ENCODE data around the gene CALN1. TPM values are rescaled to one million over a fixed set of nuclear protein-coding genes. Genes with fewer than 3 reads are reported as not detected.
A peak's percentile ranks its signal among the peaks of the same experiment; 100 is the strongest.
"Not testable (repeated sequence)": the region's sequence is repeated elsewhere in the genome, so short reads cannot be mapped to it uniquely, and the experiment has no call there.

CALN1 gene
- total RNA-seq (2021; ENCODE audit: unreplicated experiment) (0.05 TPM), Bru-seq, nascent RNA (percentile 9 among the genes with signal in this experiment), BruChase-seq, experiment 1, labeled RNA remaining after a 2-hour chase (percentile 12 among the genes with signal in this experiment), BruChase-seq, experiment 2, labeled RNA remaining after a 6-hour chase (percentile 10 among the genes with signal in this experiment)
- polyA plus RNA-seq (2012; ENCODE audit: insufficient read length) = not detected
- long read RNA-seq = 0 reads

DNA sequence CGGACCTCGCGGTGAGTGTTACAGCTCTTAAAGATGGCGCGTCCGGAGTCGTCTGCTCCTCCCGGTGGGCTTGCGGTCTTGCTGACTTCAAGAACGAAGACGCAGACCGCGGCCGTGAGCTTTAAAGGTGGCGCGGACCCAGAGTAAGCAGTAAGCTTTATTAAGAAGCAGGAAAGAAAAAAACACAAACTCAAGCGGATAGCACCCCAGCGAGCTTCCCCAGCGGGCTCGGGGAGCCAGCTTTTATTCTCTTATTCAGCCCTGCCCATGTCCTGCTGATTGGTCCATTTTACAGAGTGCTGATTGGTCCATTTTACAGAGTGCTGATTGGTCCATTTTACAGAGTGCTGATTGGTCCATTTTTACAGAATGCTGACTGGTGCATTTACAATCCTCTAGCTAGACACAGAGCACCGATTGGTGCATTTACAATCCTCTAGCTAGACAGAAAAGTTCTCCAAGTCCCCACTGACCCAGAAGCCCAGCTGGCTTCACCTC is at the start of gene CALN1:
CALN1 (minus strand) TSS at position 218 of the 498 bp plus-strand sequence.
- DNase-seq (ENCODE audit: low read depth, low spot score); H3K27me3 ChIP-seq (ENCODE audit: control insufficient read depth, insufficient read depth, low read length); POLR2A ChIA-PET; ATAC-seq; in situ Hi-C loops (cut with HindIII; ENCODE audit: low pct_unique_long_range_greater_than_20kb, low sequenced_read_pairs); H3K4me3 ChIP-seq (ENCODE audit: low read depth in 2 of 2, low read length in 2 of 2); BruUV-seq (replicated peaks); intact Hi-C loops (cut with micrococcal nuclease; ENCODE audit: unreplicated experiment); H3K27ac ChIP-seq (ENCODE audit: low read length); CTCF ChIA-PET; H3K9me3 ChIP-seq (ENCODE audit: control insufficient read depth, insufficient read depth, low read depth, low read length); H3K4me1 ChIP-seq (ENCODE audit: control insufficient read depth, insufficient read depth, low read length); H3K36me3 ChIP-seq (ENCODE audit: control insufficient read depth, insufficient read depth, low read length): not testable (repeated sequence)

DNA sequence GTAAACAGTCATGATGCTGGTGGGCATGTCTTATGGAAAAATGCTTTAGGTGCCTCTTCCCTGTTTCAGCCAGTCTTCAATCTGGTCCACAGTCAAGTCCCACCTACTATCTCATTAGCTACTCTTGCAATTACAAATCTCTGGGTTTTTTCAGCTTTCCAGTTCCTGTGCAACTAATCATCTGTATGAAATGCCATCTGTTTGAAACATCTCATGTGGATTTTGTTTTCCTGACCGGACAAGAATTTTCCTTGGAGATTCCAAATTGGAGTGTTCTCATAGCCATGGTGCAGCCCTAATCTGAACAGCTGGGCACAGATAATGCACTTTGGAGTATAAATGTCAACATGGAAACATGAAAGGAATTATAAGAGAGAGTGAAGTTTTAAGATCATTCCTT is 41.3 kb upstream of the CALN1 start:
- TF ChIP-seq, protein P1, sequence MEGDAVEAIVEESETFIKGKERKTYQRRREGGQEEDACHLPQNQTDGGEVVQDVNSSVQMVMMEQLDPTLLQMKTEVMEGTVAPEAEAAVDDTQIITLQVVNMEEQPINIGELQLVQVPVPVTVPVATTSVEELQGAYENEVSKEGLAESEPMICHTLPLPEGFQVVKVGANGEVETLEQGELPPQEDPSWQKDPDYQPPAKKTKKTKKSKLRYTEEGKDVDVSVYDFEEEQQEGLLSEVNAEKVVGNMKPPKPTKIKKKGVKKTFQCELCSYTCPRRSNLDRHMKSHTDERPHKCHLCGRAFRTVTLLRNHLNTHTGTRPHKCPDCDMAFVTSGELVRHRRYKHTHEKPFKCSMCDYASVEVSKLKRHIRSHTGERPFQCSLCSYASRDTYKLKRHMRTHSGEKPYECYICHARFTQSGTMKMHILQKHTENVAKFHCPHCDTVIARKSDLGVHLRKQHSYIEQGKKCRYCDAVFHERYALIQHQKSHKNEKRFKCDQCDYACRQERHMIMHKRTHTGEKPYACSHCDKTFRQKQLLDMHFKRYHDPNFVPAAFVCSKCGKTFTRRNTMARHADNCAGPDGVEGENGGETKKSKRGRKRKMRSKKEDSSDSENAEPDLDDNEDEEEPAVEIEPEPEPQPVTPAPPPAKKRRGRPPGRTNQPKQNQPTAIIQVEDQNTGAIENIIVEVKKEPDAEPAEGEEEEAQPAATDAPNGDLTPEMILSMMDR (IDR thresholded peaks at IDR 0.05) = no peak
- TF ChIP-seq TCF7L2 (IDR thresholded peaks at IDR 0.05; ENCODE audit: low read depth, low read length) = no peak
- no peak for TF ChIP-seq SIN3A (IDR thresholded peaks at IDR 0.05; ENCODE audit: borderline replicate concordance, insufficient read depth, low read depth, low read length)
- TF ChIP-seq, protein P2, sequence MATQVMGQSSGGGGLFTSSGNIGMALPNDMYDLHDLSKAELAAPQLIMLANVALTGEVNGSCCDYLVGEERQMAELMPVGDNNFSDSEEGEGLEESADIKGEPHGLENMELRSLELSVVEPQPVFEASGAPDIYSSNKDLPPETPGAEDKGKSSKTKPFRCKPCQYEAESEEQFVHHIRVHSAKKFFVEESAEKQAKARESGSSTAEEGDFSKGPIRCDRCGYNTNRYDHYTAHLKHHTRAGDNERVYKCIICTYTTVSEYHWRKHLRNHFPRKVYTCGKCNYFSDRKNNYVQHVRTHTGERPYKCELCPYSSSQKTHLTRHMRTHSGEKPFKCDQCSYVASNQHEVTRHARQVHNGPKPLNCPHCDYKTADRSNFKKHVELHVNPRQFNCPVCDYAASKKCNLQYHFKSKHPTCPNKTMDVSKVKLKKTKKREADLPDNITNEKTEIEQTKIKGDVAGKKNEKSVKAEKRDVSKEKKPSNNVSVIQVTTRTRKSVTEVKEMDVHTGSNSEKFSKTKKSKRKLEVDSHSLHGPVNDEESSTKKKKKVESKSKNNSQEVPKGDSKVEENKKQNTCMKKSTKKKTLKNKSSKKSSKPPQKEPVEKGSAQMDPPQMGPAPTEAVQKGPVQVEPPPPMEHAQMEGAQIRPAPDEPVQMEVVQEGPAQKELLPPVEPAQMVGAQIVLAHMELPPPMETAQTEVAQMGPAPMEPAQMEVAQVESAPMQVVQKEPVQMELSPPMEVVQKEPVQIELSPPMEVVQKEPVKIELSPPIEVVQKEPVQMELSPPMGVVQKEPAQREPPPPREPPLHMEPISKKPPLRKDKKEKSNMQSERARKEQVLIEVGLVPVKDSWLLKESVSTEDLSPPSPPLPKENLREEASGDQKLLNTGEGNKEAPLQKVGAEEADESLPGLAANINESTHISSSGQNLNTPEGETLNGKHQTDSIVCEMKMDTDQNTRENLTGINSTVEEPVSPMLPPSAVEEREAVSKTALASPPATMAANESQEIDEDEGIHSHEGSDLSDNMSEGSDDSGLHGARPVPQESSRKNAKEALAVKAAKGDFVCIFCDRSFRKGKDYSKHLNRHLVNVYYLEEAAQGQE (IDR thresholded peaks at IDR 0.05; ENCODE audit: insufficient read depth in 1 of 2, low read depth in 2 of 2, low read length in 1 of 2) = no peak
- no peak for TF ChIP-seq POLR2AphosphoS5 (IDR thresholded peaks at IDR 0.05; ENCODE audit: low read depth, low read length)
- ChIA-PET CTCF (no interaction called here), POLR2A (no interaction called here)
- no peak for ATAC-seq
- no peaks in the 10 kb centered on the region for H3K27me3 ChIP-seq (ENCODE audit: control insufficient read depth, insufficient read depth, low read length)
- H3K27ac ChIP-seq (ENCODE audit: low read length) = no peak overlapping the region
- H3K4me1 ChIP-seq (ENCODE audit: control insufficient read depth, insufficient read depth, low read length) = no peaks in the 10 kb centered on the region
- no TSS peak for BruUV-seq (replicated peaks)
- no peak overlapping the region for H3K4me3 ChIP-seq (ENCODE audit: low read depth in 2 of 2, low read length in 2 of 2)
- in situ Hi-C loops (cut with HindIII; ENCODE audit: low pct_unique_long_range_greater_than_20kb, low sequenced_read_pairs) = no loop called here
- DNase-seq (ENCODE audit: low read depth, low spot score) = no peak
- no peaks in the 10 kb centered on the region for H3K9me3 ChIP-seq (ENCODE audit: control insufficient read depth, insufficient read depth, low read depth, low read length)
- intact Hi-C loops (cut with micrococcal nuclease; ENCODE audit: unreplicated experiment) = no loop called here
- H3K36me3 ChIP-seq (ENCODE audit: control insufficient read depth, insufficient read depth, low read length) = no peaks in the 10 kb centered on the region

DNA sequence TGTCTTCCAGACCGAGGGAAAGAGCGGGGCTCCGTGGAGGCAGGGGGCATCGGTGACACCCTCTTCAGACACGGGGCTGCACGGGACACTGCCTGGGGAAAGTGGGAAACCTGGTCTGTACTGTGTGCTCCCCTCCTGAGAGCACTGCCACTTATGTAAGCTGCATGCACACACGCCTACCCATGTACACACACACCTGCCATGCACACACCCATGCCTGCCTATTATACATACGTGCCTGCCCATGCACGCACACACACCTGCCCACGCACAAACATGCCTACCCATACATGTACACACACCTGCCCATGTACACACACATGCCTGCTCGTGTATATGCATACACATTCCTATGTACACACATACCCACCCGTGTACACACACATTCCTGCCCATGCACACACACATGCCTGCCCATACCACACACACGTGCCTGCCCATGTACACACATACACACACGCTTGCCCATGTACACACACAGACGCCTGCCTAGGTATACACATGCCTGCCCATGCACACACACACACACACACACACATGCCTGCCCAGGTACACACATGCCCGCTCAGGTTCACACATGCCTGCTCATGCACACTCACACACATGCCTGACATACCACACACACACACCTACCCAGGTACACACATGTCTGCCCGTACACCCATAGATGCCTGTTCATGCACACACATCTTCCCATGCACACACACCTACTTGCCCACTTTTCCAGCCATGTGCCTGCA is 35.5 kb upstream of the CALN1 start:
- Histone ChIP-seq H3K36me3 (ENCODE audit: control insufficient read depth, insufficient read depth, low read length) (no peaks in the 10 kb centered on the region), H3K27me3 (ENCODE audit: control insufficient read depth, insufficient read depth, low read length) (no peaks in the 10 kb centered on the region), H3K4me3 (ENCODE audit: low read depth in 2 of 2, low read length in 2 of 2) (no peak overlapping the region), H3K4me1 (ENCODE audit: control insufficient read depth, insufficient read depth, low read length) (no peaks in the 10 kb centered on the region), H3K27ac (ENCODE audit: low read length) (no peak overlapping the region), H3K9me3 (ENCODE audit: control insufficient read depth, insufficient read depth, low read depth, low read length) (no peaks in the 10 kb centered on the region)
- DNase-seq (ENCODE audit: low read depth, low spot score) = no peak
- CTCF ChIA-PET = interaction anchor here (0.6 kb wide), 1 partner anchor 53 kb away, joined by 8 read pairs; no protein-coding TSS in a partner anchor
- no TSS peak for BruUV-seq (replicated peaks)
- ATAC-seq = 0 out of 2 replicates have a peak, but pooled peaks have one; percentile 34
- POLR2A ChIA-PET = no interaction called here
- in situ Hi-C loops (cut with HindIII; ENCODE audit: low pct_unique_long_range_greater_than_20kb, low sequenced_read_pairs) = no loop called here
- TF ChIP-seq SIN3A (IDR thresholded peaks at IDR 0.05; ENCODE audit: borderline replicate concordance, insufficient read depth, low read depth, low read length) (no peak), POLR2AphosphoS5 (IDR thresholded peaks at IDR 0.05; ENCODE audit: low read depth, low read length) (no peak), TCF7L2 (IDR thresholded peaks at IDR 0.05; ENCODE audit: low read depth, low read length) (no peak)
- TF ChIP-seq, protein P1 (IDR thresholded peaks at IDR 0.05) = no peak
- TF ChIP-seq, protein P2 (IDR thresholded peaks at IDR 0.05; ENCODE audit: insufficient read depth in 1 of 2, low read depth in 2 of 2, low read length in 1 of 2) = no peak
- intact Hi-C loops (cut with micrococcal nuclease; ENCODE audit: unreplicated experiment) = no loop called here

All from Panc1 (cell line).